GM12801 (cell line): ENCODE data around the gene NPAS1.

Experiments
- TF ChIP-seq, protein P1 (sequence below): IDR thresholded peaks from one replicate; pipeline ENCODE4 v1.5.1; 2011; ENCODE audit warnings: control low read depth; ENCODE audit not compliant: insufficient read length; ENCODE audit errors: extremely low read depth

NPAS1 gene, protein sequence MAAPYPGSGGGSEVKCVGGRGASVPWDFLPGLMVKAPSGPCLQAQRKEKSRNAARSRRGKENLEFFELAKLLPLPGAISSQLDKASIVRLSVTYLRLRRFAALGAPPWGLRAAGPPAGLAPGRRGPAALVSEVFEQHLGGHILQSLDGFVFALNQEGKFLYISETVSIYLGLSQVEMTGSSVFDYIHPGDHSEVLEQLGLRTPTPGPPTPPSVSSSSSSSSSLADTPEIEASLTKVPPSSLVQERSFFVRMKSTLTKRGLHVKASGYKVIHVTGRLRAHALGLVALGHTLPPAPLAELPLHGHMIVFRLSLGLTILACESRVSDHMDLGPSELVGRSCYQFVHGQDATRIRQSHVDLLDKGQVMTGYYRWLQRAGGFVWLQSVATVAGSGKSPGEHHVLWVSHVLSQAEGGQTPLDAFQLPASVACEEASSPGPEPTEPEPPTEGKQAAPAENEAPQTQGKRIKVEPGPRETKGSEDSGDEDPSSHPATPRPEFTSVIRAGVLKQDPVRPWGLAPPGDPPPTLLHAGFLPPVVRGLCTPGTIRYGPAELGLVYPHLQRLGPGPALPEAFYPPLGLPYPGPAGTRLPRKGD

DNA sequence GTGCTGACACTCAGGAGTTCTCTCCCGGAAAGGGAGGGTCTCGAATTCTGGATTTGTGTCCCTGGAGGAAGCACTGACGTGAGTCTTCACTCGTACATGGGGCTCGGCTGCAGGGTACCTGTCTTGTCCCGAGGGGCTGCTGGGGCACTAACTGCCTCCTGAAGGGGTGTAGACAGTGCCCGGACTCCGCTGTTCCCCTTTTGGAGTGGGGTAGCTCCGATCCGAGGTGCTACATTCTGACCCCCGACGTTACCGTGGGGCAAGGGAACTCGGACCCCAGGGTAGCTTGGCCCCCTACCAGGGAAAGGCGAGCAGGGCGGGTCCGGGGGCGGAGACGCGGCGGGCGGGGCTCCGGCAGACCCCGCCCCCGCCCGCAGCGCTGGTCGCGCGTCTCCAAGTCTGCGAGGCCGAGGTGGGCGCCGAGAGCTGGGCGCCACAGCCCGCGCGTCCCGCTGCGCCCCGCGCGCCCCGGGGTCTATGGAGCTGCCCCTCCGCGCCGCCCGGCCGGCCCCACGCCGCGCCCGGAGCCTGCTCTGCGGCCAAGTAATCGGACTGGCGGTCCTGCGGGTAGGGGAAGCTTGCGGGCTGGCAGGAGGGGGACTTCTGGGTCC lies at the start of gene NPAS1:
Gene NPAS1 (plus strand): TSS at position 407 of the 611 bp plus-strand sequence. CDS start 1,211 bp downstream, outside the sequence.
- TF ChIP-seq, protein P1, sequence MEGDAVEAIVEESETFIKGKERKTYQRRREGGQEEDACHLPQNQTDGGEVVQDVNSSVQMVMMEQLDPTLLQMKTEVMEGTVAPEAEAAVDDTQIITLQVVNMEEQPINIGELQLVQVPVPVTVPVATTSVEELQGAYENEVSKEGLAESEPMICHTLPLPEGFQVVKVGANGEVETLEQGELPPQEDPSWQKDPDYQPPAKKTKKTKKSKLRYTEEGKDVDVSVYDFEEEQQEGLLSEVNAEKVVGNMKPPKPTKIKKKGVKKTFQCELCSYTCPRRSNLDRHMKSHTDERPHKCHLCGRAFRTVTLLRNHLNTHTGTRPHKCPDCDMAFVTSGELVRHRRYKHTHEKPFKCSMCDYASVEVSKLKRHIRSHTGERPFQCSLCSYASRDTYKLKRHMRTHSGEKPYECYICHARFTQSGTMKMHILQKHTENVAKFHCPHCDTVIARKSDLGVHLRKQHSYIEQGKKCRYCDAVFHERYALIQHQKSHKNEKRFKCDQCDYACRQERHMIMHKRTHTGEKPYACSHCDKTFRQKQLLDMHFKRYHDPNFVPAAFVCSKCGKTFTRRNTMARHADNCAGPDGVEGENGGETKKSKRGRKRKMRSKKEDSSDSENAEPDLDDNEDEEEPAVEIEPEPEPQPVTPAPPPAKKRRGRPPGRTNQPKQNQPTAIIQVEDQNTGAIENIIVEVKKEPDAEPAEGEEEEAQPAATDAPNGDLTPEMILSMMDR = no peak

DNA sequence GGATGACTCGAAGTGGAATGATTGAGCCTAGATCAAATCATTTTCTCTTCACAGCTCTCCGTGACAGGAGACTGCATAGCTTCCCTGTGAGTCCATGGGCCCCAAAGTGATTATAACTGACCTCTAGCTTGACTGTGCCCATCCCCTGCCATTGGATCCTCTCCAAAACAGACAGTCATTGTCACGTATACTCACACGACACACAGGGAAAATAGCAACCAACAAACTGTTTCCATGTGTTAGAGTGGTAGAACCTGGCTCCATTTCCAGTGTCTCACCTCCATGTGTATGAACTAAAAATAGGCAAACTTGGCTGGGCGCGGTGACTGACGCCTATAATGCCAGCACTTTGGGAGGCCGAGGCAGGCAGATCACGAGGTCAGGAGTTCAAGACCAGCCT lies 48.8 kb upstream of the NPAS1 start:
- TF ChIP-seq, protein P1 = no peak

DNA sequence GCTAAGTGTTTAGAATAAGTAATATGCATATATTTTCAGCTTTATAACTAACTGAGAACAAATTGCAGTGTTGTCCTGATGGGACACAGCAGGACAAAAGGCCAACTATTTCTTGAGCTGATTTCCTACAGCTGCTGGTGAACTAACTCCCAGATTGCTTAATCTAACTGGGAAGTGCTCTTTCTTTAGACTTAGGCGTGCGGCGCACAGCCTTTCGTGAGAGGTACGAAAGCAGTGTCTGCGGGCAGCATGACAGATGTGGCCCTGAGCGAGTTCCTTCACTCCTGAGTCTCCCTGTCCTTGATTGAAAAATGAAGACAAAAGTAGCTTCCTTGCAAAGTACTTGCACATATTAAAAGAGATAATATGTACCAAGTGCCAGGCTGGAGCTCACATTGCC lies 47.3 kb upstream of the NPAS1 start:
- TF ChIP-seq, protein P1 = no peak

- TF ChIP-seq, protein P1 = no peak
Measured at GRCh38 chr19:46974181-46974580, 45.5 kb upstream of the NPAS1 start.

GRCh38 chr19:46975011-46975924 lies 44.4 kb upstream of the NPAS1 start:
- TF ChIP-seq, protein P1 = no peak

DNA sequence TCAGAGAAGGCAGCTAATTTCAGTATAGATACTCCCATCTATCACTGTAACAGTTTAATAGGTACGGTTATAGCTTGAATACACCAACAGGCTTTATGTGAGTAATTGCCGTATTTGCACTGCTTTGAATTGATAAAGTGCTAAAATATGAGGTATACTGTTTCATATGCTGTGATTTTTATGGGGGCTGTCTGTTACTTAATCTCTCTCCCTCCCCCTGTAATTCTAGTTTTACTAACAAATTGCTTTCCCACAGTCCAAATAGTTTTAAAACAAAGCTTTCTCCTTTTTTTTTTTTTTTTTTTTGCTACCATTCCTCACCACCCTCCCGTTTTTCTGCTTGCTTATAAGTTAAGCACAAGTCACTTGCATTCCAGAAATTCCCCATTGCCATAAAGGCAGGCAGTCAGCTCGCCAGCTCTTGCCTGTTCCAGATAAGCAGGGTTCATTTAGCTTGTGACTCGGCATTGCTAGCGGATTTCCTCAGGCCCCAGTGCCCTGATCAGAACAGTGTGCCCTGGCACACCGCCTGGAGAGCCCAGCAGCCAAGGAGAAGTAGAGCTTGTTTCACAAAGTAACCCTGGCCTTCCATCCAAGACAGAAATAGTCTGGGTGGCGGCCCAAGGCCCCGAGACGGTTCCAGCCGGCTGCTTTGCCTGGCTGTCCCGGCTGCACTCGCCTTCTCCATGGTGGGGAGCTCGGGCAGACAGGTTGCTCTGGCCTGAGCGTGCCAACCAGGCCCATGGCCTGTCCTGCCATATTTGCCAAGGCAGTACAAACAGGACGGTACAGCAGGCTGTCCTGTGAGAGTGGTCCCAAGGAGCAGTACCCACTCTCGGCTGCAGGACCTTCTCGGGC lies 43.5 kb upstream of the NPAS1 start:
- TF ChIP-seq, protein P1 = no peak
